GM12878 (cell line): ENCODE measurements around the gene PES1.
"Not testable (repeated sequence)": the region's sequence is repeated elsewhere in the genome, so short reads cannot be mapped to it uniquely, and the experiment has no call there.

ENCODE experiments used
- JUND ChIP-seq: IDR thresholded peaks from 2 replicates; pipeline ENCODE4 v1.6.1; 2012; ENCODE audit warnings: low read depth, mild to moderate bottlenecking, low read length, improper control_type of control experiment, moderate library complexity
- MTA3 ChIP-seq: IDR thresholded peaks from 2 replicates; pipeline ENCODE4 v1.6.1; 2012; ENCODE audit warnings: low read length, inconsistent platforms, borderline replicate concordance
- POLR2A ChIP-seq: IDR thresholded peaks from 2 replicates; pipeline ENCODE4 v1.6.1; 2011; ENCODE audit warnings: low read depth, mild to moderate bottlenecking, low read length
- TAF1 ChIP-seq: IDR thresholded peaks from 2 replicates; pipeline ENCODE4 v1.6.1; 2011; ENCODE audit warnings: mild to moderate bottlenecking, low read depth, low read length, borderline replicate concordance
- TARDBP ChIP-seq: IDR thresholded peaks from 2 replicates; pipeline ENCODE4 v1.6.1; 2016; ENCODE audit warnings: borderline replicate concordance
- TCF7 ChIP-seq: IDR thresholded peaks from 2 replicates; pipeline ENCODE4 v1.6.1; 2014; ENCODE audit warnings: antibody characterized with exemption, borderline replicate concordance
- YY1 ChIP-seq: IDR thresholded peaks from 2 replicates; pipeline ENCODE4 v1.6.1; 2011; ENCODE audit warnings: low read depth, mild to moderate bottlenecking, low read length
- ZZZ3 ChIP-seq: IDR thresholded peaks from 2 replicates; pipeline ENCODE4 v1.6.1; 2011; ENCODE audit warnings: low read depth; ENCODE audit not compliant: control insufficient read depth, insufficient read length
- TF ChIP-seq, protein P1 (sequence below): IDR thresholded peaks from 2 replicates; pipeline ENCODE4 v1.6.1; 2011; ENCODE audit warnings: low read depth, low read length, improper control_type of control experiment, borderline replicate concordance
- TF ChIP-seq, protein P2 (sequence below), 3 experiments: IDR thresholded peaks in 2 of 3; conservative IDR thresholded peaks in 1 of 3; 2 replicates each; pipeline ENCODE4 v1.5.1; 2011; ENCODE audit warnings: low read depth in 3 of 3, low read length in 3 of 3, mild to moderate bottlenecking in 3 of 3, control low read depth in 2 of 3, moderate library complexity in 2 of 3, inconsistent platforms in 1 of 3, mixed read lengths in 1 of 3; ENCODE audit not compliant: control insufficient read depth in 2 of 3, insufficient read depth in 1 of 3; ENCODE audit errors: extremely low read depth in 1 of 3
- TF ChIP-seq, protein P3 (sequence below): IDR thresholded peaks from 2 replicates; pipeline ENCODE4 v1.6.1; 2012; ENCODE audit warnings: low read depth, low read length, improper control_type of control experiment

DNA sequence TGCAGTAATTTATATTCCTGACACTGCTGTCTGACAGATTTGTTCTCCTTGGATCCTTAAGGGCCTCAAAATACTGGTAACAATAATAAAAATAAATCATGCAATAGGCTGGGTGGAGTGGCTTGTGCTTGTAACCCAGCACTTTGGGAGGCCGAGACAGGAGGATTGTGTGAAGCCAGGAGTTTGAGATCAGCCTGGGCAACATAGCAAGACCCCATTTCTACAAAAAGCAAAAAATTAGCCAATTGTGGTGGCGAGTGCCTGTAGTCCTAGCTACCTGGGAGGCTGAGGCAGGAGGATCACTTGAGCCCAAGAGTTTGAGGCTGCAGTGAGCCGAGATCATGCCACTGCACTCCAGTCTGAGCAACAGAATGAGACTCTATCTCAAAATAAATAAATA is 39.9 kb downstream of the PES1 start:
- TF ChIP-seq, protein P1, sequence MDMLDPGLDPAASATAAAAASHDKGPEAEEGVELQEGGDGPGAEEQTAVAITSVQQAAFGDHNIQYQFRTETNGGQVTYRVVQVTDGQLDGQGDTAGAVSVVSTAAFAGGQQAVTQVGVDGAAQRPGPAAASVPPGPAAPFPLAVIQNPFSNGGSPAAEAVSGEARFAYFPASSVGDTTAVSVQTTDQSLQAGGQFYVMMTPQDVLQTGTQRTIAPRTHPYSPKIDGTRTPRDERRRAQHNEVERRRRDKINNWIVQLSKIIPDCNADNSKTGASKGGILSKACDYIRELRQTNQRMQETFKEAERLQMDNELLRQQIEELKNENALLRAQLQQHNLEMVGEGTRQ = not testable (repeated sequence)
- TF ChIP-seq YY1, MTA3, POLR2A, JUND, TAF1, ZZZ3, TCF7, TARDBP: not testable (repeated sequence)
- TF ChIP-seq, protein P2, sequence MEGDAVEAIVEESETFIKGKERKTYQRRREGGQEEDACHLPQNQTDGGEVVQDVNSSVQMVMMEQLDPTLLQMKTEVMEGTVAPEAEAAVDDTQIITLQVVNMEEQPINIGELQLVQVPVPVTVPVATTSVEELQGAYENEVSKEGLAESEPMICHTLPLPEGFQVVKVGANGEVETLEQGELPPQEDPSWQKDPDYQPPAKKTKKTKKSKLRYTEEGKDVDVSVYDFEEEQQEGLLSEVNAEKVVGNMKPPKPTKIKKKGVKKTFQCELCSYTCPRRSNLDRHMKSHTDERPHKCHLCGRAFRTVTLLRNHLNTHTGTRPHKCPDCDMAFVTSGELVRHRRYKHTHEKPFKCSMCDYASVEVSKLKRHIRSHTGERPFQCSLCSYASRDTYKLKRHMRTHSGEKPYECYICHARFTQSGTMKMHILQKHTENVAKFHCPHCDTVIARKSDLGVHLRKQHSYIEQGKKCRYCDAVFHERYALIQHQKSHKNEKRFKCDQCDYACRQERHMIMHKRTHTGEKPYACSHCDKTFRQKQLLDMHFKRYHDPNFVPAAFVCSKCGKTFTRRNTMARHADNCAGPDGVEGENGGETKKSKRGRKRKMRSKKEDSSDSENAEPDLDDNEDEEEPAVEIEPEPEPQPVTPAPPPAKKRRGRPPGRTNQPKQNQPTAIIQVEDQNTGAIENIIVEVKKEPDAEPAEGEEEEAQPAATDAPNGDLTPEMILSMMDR (IDR thresholded peaks at IDR 0.05 in 2 of 3, conservative IDR thresholded peaks at IDR 0.05 in 1 of 3; ENCODE audit: control insufficient read depth in 2 of 3, extremely low read depth in 1 of 3, insufficient read depth in 1 of 3, low read depth in 3 of 3, low read length in 3 of 3) = not testable (repeated sequence)
- TF ChIP-seq, protein P3, sequence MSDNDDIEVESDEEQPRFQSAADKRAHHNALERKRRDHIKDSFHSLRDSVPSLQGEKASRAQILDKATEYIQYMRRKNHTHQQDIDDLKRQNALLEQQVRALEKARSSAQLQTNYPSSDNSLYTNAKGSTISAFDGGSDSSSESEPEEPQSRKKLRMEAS = not testable (repeated sequence)
